ENCODE results near the gene AK2. TPM values are rescaled to one million over a fixed set of nuclear protein-coding genes. Genes with fewer than 3 reads are reported as not detected.

Gene AK2
- total and polyA plus RNA-seq, 4 donors, result 34.2 to 181 (median 115) TPM

DNA sequence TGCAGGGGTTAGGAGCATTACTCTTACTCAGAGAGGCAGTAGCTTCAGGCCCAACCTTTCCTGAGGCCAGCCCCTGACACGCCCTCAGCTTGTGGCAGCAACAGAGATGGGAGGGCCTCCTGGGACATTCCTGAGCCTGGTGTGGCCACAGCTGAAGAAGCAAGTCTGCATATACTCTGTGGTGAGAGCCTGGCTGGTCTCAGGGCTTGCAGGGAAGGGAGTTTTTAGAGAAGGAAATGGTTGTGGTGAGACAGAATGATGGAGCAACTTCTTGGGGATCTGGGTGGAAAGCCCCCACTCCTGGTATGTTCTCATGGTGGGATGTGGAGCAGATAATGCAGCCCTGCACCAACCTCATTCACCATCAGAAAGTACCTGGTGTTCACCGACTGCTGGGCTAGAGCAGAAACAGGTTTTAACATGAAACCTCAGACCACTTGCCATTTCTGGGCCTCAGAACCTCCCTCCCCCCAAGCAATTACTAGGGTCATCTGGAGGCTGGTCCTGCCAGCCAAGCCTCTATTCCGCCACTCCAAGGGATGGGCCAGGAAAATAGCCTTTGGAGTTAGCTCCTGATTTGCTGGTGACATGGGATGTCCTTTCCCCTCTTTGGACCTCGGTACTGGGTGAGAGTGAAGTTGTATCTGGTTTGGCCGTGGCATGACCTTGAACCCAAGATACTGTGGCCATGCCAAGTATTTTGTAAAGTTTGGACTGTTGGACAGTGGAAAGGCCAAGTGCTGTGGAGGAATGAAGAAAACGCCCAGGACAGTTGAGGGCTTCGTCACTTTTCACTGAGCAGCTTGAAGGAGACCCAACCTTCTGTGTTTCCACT lies 44.0 kb downstream of the AK2 start:
- H3K4me3 ChIP-seq (ENCODE audit: low read depth in 1 of 3, low read length in 3 of 3), result no peak overlapping the region
- peak overlapping the region; percentile 21 to 59 for H3K27ac ChIP-seq (ENCODE audit: low read depth in 1 of 2, low read length in 2 of 2)
- H3K4me1 ChIP-seq (ENCODE audit: control insufficient read depth in 4 of 4, insufficient read depth in 4 of 4, low read length in 3 of 4), result peaks cover 0 to 8% (median 5%) of the 10 kb centered on the region in 4 donors
- peak; percentile 69 to 74 for TF ChIP-seq HNF4A (conservative IDR thresholded peaks at IDR 0.05)
- TF ChIP-seq RAD21 (IDR thresholded peaks at IDR 0.05), result no peak
- no peak for TF ChIP-seq JUND (IDR thresholded peaks at IDR 0.05)
- TF ChIP-seq, protein P1, sequence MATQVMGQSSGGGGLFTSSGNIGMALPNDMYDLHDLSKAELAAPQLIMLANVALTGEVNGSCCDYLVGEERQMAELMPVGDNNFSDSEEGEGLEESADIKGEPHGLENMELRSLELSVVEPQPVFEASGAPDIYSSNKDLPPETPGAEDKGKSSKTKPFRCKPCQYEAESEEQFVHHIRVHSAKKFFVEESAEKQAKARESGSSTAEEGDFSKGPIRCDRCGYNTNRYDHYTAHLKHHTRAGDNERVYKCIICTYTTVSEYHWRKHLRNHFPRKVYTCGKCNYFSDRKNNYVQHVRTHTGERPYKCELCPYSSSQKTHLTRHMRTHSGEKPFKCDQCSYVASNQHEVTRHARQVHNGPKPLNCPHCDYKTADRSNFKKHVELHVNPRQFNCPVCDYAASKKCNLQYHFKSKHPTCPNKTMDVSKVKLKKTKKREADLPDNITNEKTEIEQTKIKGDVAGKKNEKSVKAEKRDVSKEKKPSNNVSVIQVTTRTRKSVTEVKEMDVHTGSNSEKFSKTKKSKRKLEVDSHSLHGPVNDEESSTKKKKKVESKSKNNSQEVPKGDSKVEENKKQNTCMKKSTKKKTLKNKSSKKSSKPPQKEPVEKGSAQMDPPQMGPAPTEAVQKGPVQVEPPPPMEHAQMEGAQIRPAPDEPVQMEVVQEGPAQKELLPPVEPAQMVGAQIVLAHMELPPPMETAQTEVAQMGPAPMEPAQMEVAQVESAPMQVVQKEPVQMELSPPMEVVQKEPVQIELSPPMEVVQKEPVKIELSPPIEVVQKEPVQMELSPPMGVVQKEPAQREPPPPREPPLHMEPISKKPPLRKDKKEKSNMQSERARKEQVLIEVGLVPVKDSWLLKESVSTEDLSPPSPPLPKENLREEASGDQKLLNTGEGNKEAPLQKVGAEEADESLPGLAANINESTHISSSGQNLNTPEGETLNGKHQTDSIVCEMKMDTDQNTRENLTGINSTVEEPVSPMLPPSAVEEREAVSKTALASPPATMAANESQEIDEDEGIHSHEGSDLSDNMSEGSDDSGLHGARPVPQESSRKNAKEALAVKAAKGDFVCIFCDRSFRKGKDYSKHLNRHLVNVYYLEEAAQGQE (IDR thresholded peaks at IDR 0.05), result no peak
- no peak for TF ChIP-seq YY1 (IDR thresholded peaks at IDR 0.05)
- peak; percentile 66 to 74 for TF ChIP-seq RXRA (IDR thresholded peaks at IDR 0.05)
- TF ChIP-seq, protein P2, sequence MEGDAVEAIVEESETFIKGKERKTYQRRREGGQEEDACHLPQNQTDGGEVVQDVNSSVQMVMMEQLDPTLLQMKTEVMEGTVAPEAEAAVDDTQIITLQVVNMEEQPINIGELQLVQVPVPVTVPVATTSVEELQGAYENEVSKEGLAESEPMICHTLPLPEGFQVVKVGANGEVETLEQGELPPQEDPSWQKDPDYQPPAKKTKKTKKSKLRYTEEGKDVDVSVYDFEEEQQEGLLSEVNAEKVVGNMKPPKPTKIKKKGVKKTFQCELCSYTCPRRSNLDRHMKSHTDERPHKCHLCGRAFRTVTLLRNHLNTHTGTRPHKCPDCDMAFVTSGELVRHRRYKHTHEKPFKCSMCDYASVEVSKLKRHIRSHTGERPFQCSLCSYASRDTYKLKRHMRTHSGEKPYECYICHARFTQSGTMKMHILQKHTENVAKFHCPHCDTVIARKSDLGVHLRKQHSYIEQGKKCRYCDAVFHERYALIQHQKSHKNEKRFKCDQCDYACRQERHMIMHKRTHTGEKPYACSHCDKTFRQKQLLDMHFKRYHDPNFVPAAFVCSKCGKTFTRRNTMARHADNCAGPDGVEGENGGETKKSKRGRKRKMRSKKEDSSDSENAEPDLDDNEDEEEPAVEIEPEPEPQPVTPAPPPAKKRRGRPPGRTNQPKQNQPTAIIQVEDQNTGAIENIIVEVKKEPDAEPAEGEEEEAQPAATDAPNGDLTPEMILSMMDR (IDR thresholded peaks at IDR 0.05; ENCODE audit: low read depth, low read length, missing input control), result no peak
- no peaks in the 10 kb centered on the region for H3K9me3 ChIP-seq (ENCODE audit: control insufficient read depth in 4 of 4, low read length in 3 of 4)
- H3K9ac ChIP-seq (ENCODE audit: low read depth in 1 of 2, low read length in 2 of 2), result no peak overlapping the region
- H3K27me3 ChIP-seq (ENCODE audit: control insufficient read depth in 4 of 4, insufficient read depth in 4 of 4, low read length in 3 of 4), result no peaks in the 10 kb centered on the region
- H3K36me3 ChIP-seq (ENCODE audit: control insufficient read depth in 4 of 4, insufficient read depth in 3 of 4, low read depth in 1 of 4, low read length in 3 of 4), result no peaks in the 10 kb centered on the region
- WGBS, result 48% methylated on average over 7 of the region's 7 CpGs
- no peak for DNase-seq (ENCODE audit: low spot score)

DNA sequence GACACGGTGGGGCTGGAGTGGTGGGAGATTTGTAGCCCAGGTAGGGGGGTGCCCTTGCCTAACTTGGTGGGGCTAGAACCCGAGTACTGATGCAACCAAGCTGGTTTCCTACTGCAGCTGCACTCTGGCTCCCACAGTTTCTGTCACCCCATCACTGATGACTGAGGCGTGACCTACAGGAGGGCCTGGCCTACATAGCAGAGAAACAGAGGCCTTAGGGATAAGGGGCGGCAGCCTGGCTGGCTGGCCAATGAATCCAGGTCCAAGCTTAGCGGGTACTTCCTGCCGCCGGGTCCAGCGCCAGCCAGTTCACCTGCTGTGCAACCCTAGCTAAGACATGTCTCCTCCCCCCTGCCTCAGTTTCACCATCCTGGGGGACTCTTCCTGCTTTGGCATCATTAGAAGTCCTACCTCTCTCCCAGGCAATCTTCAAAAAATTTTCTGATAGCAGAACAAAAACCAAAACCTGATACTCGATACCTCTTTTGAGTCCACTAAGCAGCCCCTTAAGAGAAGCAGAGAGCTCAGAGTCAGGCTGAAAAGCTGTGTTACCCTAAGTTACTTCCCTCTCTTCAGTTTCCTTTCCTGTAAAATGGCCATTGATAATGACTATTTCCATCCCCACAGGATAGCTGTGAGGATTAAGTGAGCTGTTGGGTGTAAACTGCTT lies 44.7 kb downstream of the AK2 start:
- H3K27ac ChIP-seq (ENCODE audit: low read depth in 1 of 2, low read length in 2 of 2), result peak overlapping the region; percentile 21 to 59
- H3K9ac ChIP-seq (ENCODE audit: low read depth in 1 of 2, low read length in 2 of 2), result no peak overlapping the region
- H3K27me3 ChIP-seq (ENCODE audit: control insufficient read depth in 4 of 4, insufficient read depth in 4 of 4, low read length in 3 of 4), result no peaks in the 10 kb centered on the region
- H3K36me3 ChIP-seq (ENCODE audit: control insufficient read depth in 4 of 4, insufficient read depth in 3 of 4, low read depth in 1 of 4, low read length in 3 of 4), result no peaks in the 10 kb centered on the region
- DNase-seq (ENCODE audit: low spot score), result no peak
- peaks cover 0 to 8% (median 5%) of the 10 kb centered on the region in 4 donors for H3K4me1 ChIP-seq (ENCODE audit: control insufficient read depth in 4 of 4, insufficient read depth in 4 of 4, low read length in 3 of 4)
- H3K9me3 ChIP-seq (ENCODE audit: control insufficient read depth in 4 of 4, low read length in 3 of 4), result no peaks in the 10 kb centered on the region
- no peak overlapping the region for H3K4me3 ChIP-seq (ENCODE audit: low read depth in 1 of 3, low read length in 3 of 3)
- 80% methylated on average over 9 of the region's 9 CpGs for WGBS
- TF ChIP-seq, protein P3, sequence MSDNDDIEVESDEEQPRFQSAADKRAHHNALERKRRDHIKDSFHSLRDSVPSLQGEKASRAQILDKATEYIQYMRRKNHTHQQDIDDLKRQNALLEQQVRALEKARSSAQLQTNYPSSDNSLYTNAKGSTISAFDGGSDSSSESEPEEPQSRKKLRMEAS (IDR thresholded peaks at IDR 0.05), result no peak
- no peak for TF ChIP-seq YY1 (IDR thresholded peaks at IDR 0.05)
- TF ChIP-seq TAF1 (conservative IDR thresholded peaks at IDR 0.05), result no peak
- no peak for TF ChIP-seq EGR1 (IDR thresholded peaks at IDR 0.05; ENCODE audit: low read depth in 2 of 2)
- TF ChIP-seq, protein P2 (IDR thresholded peaks at IDR 0.05; ENCODE audit: low read depth, low read length, missing input control), result no peak
- no peak for TF ChIP-seq HNF4G (IDR thresholded peaks at IDR 0.05)
- no peak for TF ChIP-seq NR2F2 (IDR thresholded peaks at IDR 0.05)
- no peak for TF ChIP-seq HNF4A (conservative IDR thresholded peaks at IDR 0.05)
- TF ChIP-seq JUND (IDR thresholded peaks at IDR 0.05), result no peak
- no peak for TF ChIP-seq GABPA (IDR thresholded peaks at IDR 0.05 in 1 of 2, conservative IDR thresholded peaks at IDR 0.05 in 1 of 2)
- TF ChIP-seq, protein P4, sequence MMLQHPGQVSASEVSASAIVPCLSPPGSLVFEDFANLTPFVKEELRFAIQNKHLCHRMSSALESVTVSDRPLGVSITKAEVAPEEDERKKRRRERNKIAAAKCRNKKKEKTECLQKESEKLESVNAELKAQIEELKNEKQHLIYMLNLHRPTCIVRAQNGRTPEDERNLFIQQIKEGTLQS (IDR thresholded peaks at IDR 0.05), result no peak
- TF ChIP-seq RAD21 (IDR thresholded peaks at IDR 0.05), result no peak
- TF ChIP-seq SP1 (IDR thresholded peaks at IDR 0.05), result no peak
- TF ChIP-seq FOXA2 (IDR thresholded peaks at IDR 0.05), result no peak
- no peak for TF ChIP-seq FOXA1 (IDR thresholded peaks at IDR 0.05)
- no peak for TF ChIP-seq RXRA (IDR thresholded peaks at IDR 0.05)
- TF ChIP-seq, protein P1 (IDR thresholded peaks at IDR 0.05), result no peak
